Measurements from ENCODE around the gene TET3.
A peak's percentile ranks its signal among the peaks of the same experiment; 100 is the strongest.

DNA sequence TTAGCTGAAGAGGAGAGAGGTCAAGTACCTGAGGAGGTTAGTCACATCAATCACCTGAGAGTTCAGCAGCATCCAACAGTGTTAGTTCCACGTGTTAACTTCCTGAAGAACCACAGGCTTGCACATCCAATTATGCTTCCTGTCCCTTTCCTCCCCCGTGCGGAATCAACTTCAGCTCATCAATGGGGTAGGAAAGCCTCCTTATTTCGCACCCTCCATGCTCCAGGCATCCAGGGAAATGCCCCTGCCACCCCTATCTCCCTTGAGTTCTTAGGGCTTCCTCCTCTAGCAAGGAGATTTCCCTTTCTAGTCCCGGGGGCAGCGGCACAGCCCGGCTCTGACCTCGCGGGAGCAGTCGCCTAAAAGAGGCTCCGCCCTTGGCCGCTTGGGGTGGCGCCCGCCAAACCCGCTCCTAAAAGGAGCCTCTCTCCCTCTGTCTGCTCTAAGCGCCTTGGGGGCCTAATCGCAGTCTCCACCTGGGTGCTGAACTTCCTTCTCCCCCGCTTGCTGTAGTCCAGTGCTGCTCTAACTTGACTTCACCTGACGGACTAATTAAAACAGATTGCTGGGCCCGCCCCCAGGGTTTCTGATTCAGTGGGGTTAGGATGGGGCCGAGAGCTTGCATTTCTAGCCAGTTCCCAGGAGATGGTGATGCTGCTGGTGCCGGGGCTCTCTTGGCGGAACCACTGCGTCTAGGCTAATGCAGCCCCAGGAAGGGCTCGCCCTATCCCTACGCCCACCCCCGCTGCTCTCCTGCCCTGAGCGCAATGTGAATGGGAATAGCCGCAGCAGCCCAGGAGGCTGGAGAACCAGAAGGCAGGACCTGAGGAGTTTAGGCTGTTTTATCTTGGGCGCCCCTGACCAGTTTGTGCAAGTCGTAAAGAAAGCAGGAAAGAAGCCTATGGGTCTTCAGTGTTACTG, 3.4 kb upstream of the TET3 start:
- TF ChIP-seq BCL11A (IDR thresholded peaks at IDR 0.05; ENCODE audit: low read depth in 2 of 2, low read length in 2 of 2), result no peak
- TF ChIP-seq POLR2A (IDR thresholded peaks at IDR 0.05; ENCODE audit: control extremely low read depth in 1 of 2, low read depth in 2 of 2, low read length in 2 of 2), result peak in 1 of 2 experiments; percentile 36; a peak in 1 of 3 replicates
- TF ChIP-seq GTF2F1 (IDR thresholded peaks at IDR 0.05; ENCODE audit: borderline replicate concordance, low read depth, low read length), result no peak
- TF ChIP-seq, protein P1, sequence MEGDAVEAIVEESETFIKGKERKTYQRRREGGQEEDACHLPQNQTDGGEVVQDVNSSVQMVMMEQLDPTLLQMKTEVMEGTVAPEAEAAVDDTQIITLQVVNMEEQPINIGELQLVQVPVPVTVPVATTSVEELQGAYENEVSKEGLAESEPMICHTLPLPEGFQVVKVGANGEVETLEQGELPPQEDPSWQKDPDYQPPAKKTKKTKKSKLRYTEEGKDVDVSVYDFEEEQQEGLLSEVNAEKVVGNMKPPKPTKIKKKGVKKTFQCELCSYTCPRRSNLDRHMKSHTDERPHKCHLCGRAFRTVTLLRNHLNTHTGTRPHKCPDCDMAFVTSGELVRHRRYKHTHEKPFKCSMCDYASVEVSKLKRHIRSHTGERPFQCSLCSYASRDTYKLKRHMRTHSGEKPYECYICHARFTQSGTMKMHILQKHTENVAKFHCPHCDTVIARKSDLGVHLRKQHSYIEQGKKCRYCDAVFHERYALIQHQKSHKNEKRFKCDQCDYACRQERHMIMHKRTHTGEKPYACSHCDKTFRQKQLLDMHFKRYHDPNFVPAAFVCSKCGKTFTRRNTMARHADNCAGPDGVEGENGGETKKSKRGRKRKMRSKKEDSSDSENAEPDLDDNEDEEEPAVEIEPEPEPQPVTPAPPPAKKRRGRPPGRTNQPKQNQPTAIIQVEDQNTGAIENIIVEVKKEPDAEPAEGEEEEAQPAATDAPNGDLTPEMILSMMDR (IDR thresholded peaks at IDR 0.05; ENCODE audit: control extremely low read depth in 1 of 3, insufficient read depth in 1 of 3, low read depth in 1 of 3, low read length in 3 of 3), result peak in 1 of 3 experiments; percentile 29; a peak in 2 of 4 replicates
- TF ChIP-seq NANOG (IDR thresholded peaks at IDR 0.05; ENCODE audit: insufficient read depth, low read depth, low read length, poor library complexity, severe bottlenecking), result no peak
- TF ChIP-seq, protein P2, sequence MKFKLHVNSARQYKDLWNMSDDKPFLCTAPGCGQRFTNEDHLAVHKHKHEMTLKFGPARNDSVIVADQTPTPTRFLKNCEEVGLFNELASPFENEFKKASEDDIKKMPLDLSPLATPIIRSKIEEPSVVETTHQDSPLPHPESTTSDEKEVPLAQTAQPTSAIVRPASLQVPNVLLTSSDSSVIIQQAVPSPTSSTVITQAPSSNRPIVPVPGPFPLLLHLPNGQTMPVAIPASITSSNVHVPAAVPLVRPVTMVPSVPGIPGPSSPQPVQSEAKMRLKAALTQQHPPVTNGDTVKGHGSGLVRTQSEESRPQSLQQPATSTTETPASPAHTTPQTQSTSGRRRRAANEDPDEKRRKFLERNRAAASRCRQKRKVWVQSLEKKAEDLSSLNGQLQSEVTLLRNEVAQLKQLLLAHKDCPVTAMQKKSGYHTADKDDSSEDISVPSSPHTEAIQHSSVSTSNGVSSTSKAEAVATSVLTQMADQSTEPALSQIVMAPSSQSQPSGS (IDR thresholded peaks at IDR 0.05; ENCODE audit: low read length), result no peak
- no peak for TF ChIP-seq JUND (IDR thresholded peaks at IDR 0.05; ENCODE audit: low read length)
- no peak for TF ChIP-seq KDM1A (IDR thresholded peaks at IDR 0.05; ENCODE audit: borderline replicate concordance, low read length)
- TF ChIP-seq TBP (IDR thresholded peaks at IDR 0.05; ENCODE audit: low read depth, low read length), result peak; percentile 46
- TF ChIP-seq POLR2AphosphoS5 (IDR thresholded peaks at IDR 0.05; ENCODE audit: low read depth, low read length), result peak; percentile 51
- TF ChIP-seq YY1 (IDR thresholded peaks at IDR 0.05; ENCODE audit: low read depth, low read length), result no peak
- TF ChIP-seq RAD21 (IDR thresholded peaks at IDR 0.05 in 1 of 2, conservative IDR thresholded peaks at IDR 0.05 in 1 of 2; ENCODE audit: low read depth in 2 of 2, low read length in 2 of 2), result peak; percentile 27 to 48; a peak in 3 of 4 replicates

Measured in H1 (cell line).